ENCODE results near the gene YLPM1.

GRCh38 chr14:74713395-74713735, 49.8 kb upstream of the YLPM1 start:
- TF ChIP-seq CTCF (IDR thresholded peaks at IDR 0.05): no peak
- TF ChIP-seq POLR2A (IDR thresholded peaks at IDR 0.05): no peak

Measured in body of pancreas (tissue), 4 donors.